ENCODE data around the gene MAML3.

The MAML3 gene

DNA sequence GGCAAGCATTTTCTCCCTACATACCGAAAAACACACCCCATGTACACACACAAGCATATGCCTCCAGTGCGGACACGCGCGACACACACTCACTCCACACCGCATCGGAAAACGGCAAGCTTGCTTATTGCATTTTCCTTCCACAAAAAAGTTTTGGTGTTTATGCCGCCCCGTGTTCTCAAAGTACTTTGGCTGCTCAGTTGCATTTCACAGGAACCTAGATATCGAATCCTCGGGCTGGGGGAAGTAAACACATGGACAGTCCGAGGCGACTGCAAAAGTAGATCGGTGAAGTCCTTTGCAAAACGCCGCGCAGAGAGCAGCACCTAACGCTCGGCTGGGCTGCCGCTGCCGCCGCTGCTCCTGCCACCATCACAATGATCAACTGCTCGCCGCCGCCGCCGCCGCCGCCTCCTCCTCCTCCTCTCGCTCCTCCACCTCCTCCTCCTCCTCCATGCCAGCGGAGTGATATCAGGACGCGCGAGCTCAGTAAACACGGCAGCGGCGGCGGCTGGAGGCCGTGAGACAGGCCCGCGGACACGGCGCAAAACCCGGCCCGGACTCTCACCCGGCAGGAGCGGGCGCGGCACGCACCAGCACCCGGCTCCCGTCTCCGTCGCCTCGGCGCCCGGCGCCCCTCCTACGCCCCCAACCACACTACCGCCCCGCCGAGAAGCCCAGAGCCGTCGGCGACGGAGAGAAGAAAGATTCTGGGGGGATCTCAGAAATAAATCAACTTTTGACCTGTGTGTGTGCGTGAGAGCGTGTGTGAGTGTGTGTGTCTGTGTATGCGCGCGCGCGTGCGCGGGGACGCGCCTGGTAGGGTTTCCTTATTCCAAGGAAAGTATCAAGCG is at the start of gene MAML3:
Gene MAML3 (minus strand): TSS at position 467 of the 854 bp plus-strand sequence. CDS start 857 bp downstream, outside the sequence.
- DNase-seq = peak; percentile 87

DNA sequence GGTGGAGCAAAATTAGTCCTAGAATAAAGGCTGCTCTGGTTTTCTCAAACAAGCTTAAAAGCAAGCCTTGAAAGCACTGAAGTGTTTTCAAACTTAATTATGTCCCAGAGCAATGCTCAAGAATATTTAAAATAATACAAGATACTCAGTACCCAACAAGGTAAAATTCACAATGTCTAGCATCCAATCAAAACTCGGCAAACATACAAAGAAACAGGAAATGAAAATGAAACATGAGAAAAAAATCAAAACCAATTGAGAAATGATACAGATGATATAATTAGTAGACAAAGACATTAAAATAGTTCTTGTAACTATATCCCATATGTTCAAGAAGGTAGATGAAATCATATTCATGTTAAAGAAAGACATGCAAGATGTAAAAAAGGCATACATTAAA is 45.0 kb upstream of the MAML3 start:
- DNase-seq = no peak

DNA sequence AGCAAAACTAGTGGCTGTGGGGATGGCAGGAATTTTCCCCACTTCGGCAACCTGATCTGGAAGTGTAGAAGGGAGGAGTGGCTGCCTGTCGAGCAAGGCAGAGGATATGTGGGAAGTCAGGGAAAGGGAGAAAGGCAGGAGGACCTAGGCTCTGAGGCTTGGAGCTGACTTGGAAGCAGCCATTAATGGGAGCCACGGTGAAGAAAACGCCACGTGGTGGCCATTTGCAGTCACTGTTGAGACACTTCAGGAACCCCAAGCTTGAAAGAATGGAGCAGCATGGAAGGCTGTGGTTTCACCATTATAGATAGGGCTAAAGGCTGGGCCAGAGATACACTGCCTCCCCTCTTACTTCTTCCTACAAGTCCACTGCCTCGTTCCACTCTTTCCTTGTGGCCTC is 41.8 kb upstream of the MAML3 start:
- DNase-seq = no peak

DNA sequence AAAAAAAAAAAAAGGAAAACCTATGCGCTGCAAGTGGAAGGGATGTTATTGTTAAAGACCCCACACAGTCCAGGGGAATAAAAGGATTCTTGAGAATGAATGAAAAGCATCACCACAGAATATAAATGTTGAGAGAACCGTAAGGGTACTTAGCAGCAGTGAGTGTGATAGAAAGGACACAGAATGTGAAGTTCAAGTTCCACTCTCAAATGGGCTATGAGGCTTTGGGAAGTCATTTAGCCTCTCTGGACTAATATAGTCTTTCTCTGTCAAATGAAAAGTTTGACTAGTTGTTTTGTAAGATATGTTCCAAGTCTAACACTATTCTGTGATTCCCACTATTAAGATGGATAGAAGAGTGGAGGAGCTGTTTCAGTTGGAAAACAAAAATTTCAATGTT is 35.8 kb upstream of the MAML3 start:
- DNase-seq = no peak

DNA sequence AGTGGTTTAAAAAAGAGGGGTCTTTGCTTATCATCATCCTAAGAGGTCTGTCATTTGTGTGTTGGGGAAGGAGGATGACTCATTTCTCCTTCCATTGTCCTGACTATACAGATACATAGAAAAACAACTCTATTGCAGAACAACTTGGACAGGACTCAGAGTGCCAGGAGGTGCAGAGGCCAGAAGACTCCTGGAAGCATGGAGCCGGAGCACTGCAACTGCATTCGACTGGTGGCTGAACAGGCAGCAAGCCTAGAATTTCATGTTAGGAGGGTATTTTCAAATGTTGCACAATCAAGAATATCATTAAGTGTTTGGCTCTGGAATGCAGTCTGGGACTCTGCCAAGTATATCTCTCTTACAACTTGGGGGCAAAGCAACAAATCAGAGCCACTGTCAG is 35.0 kb upstream of the MAML3 start:
- DNase-seq = no peak

DNA sequence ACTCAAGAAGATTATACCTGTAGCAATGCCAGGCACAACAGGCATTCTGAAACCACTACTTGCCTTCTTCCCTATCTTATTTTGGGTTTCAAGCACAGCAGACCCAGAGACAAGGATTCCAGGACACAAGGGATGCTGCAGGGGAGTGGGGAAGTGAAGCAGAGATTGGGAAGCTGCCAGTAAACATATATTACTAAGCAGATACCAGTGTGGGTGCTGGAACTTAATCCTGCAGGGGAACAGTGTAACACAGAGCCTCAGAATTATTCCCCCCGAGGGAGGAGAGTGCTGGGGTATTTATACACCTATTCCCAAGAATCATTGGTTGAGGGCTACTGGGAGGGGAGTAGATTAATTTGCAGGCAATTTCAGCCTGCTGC is 33.3 kb upstream of the MAML3 start:
- DNase-seq = no peak

DNA sequence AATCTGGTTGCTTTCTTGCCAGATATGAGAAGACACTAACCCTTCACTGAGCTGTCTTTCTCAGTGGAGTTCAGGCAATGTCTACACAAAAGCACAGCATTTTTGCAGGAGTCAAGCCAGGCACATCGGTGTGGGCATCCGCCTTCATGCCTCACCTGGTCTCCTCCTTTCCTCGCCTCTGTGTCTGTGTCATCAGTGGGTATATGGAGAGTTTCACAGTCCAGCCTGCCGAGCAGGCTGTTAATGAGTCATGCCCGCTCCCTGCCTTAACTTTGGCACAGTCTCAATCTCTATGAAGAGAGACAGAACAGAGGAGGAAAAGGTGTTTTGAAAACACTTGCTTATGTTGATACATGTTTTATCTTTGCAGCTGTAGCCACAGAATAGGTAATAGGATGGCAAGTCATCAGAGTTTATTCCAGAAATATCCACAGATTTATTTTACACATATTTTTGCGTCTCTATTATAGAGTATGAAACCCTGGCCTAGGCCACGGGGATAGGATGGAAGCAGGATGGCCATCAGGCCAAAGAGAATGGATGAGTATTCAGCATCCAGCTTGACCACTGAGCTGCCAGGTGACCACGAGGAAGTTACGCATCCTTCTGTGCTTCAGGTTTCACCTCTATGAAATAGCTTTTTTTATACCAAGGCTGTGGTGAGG is 32.8 kb upstream of the MAML3 start:
- no peak for DNase-seq

DNA sequence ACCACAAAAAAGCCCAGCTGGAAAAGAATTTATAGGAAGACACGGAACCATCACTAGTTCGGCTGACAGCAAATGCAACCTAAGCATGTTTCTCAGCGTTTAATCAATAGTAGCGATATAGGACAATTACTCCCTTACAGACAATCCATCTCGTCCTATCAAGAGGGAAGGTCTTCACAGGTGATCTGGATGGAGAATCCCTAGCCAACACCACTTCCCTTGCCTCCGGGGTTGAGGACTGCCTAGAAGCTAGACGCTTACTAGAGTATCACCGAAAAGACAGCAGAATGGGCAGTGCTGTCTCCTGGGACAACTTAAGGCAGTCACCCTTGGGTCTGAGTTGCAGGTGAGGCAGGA is 32.1 kb upstream of the MAML3 start:
- DNase-seq = no peak

DNA sequence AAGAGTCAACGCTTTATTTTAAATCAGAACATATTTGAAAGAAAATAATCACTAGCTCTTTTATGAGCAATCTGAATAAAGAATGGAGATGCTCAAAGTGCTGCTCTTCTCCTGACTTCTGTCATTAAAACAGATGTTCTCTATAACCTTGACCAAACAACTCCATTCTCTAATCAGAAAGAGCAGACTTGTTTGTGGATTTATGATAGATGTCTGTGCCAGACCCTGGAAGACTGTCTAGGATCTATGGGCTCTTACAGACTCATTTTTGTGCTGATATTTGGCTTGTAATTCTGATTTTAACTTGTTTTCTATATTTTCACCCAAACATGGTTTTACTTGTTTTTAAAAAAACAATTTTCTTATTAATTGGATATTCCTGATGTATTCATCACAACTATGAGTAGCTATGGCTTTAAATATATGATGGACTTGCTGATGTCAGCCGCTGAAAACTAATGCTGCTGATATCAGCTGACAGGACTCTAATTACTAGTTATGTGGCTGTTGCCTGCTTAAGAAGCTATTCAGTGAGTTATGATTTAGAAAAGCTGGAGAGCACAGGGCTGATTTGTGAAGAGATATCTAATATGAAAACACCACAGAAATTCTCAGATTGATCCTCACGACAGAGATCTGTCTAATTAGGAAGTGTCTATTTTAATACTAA is 31.6 kb upstream of the MAML3 start:
- DNase-seq = no peak

DNA sequence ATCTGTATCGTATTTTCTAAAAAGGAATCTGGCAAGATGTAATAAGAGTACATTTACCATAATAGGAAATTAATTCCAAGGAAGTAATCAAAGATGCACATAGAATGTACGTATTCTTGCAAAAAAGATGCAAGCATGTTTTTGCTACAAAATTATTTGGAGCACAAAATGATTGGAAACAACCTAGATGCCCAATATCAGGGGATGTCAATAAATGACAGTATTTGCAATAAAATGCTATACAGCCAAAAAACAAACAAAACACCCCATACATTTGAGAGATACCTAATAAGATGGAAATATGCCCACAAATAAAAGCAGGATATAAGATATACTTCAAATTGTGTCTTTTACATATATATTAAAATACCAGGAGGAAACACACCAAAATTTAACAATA is 29.3 kb upstream of the MAML3 start:
- no peak for DNase-seq

DNA sequence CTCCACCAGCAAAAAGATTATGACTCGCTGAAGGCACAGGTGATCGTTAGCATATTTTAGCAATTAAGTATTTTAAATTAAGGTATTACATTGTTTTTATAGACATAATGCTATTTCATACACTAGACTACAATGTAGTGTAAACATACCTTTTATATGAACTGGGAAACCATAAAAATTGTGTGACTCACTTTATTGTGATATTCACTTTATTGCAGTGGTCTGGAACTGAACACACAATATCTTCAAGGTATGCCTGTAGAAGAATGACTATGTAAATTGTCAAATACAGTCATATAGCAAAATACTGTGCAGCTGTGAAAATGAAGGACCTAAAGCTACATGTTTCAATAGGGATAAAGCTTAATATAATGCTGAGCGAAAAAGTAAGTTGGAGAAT is 26.6 kb upstream of the MAML3 start:
- DNase-seq = no peak

DNA sequence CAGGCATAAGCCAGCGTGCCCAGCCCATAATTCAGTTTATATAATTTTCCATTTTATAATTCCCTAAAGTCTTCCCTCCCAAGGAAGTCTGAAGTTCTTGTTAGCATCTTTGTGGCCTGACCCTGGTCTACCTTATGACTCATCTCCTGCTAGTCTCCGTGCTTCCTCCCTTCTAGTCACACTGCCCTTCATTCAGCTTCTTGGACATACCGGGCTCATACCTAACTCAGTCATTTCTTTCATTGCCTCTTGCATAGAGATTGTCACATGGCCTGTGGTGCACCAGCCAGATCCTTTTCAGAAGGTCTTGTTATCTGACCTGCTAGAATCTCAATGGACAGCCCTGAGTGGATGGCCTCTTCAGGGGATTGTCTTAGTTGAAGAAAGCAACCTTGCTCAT is 22.8 kb upstream of the MAML3 start:
- no peak for DNase-seq

DNA sequence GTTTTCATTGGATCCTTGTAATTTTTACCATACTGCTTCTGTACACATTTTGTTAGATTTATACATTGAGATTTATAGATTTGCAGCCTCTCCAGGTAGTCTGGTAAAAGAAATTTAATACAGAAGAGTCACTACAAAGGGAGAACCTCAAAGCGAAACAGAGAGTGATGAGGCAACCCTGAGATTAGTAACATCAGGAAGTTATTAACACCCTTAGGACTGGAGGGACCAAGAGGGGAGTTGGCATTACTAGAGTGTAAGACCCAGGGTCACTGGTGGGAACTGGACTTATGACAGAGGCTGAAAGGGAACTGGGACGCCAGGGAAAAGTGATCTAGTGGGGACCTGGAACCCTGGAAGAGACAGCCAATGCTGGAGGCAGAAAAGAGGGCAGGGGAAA is 20.6 kb upstream of the MAML3 start:
- DNase-seq = no peak

DNA sequence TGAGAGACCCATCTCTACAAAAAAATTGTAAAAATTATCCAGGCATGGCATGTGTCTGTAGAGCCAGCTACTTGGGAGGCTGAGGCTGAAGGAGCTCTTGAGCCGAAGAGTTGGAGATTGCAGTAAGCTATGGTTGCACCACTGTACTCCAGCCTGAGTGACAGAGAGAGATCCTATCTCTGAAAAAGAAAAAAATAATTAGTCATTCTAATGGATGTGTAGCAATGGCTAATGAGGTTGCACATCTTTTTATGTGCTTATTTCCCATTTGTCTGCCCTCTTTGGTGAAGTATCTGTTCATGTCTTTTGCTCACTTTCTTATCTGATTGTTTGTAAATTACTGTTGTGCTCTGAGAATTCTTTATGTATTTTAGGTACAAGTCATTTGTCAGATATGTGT is 19.0 kb upstream of the MAML3 start:
- no peak for DNase-seq

DNA sequence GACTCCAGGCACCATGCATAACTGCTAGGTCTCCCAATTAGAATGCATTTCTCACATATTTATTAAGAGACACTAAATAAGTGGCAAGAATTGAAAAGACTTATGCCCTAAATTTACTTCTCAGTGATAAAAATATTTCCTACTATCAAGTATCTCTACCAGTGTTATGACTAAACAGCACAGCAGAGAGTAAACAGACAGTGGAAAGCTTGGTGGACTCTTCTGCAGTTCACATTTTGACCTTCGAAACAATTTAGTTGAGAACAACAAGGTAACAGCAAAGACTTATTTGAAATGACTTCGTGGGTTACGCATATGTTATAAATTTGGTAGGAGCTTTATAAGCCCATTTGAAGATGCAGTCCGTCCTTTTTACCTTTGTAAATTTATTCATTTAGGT is 16.3 kb upstream of the MAML3 start:
- no peak for DNase-seq

DNA sequence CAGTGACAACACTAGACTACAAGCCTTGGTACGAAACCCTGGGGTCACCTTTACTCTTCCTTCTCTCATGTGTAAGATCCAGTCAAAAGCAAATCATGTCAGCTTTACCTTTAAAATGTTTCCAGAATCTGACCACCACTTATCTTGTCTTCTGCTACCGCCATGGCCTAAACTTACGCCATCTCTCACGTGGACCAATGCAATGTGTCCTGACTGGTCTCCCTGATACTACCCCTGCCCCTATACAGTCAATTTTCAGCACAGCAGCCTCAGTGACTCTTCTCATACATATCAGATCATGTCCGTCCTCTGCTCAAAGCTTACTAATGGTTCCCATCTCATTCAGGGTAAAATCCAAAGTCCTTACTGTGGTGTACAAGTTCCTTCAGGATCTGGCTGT is 15.0 kb upstream of the MAML3 start:
- no peak for DNase-seq

DNA sequence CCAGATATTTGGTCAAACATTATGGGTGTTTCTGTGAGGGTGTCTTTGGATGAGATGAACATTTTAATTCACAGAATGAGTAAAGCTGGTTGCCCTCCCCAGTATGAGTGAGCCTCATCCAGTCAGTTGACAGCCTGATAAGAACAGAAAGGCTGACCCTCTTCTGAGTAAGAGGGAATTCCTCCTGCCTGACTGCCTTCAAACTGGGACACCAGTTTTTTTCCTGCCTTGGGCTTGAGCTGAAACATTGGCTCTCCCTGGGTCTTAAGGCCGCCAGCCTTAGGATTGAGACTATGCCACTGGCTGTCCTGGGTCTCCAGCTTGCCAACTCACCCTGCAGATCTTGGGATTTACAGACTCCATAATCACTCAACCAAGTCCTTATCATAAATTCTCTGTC is 14.5 kb upstream of the MAML3 start:
- no peak for DNase-seq

DNA sequence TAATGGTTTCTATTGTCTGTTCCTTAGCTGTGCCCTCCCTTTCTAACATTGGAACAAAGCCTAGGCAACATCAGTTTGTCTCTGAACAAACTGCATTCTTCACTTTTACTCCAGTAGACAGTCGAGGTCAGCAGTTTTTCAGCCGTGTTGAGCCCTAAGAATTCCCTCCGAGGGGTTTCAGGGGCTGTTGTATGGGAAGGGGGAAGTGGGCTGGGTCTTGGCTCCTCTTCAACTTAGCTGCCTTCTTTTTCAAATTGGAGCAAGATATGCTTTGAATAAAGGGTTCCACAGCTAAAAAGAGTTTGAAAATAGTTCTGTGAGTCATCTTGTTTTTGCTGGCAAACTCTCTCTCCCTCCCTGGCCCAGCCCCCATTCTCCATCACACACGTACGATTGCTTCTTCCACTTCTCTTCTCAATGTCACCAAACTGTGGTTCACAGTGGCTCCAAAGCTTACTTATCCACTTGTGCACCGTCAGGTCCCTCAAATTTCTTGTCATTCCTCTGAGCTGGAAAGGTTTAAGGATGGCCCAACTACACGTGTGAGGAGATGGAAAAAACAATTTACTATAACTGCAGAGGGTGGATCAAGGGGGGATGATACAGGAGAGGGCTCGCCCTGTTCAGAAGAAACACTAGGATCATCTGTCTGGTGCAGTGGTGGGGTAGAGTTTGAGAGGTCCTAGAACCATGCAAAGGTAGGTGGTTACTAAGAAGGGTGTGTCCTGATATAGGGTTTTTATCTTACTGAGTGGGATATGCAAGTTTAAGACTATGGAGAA is 9.2 kb upstream of the MAML3 start:
- DNase-seq = no peak

DNA sequence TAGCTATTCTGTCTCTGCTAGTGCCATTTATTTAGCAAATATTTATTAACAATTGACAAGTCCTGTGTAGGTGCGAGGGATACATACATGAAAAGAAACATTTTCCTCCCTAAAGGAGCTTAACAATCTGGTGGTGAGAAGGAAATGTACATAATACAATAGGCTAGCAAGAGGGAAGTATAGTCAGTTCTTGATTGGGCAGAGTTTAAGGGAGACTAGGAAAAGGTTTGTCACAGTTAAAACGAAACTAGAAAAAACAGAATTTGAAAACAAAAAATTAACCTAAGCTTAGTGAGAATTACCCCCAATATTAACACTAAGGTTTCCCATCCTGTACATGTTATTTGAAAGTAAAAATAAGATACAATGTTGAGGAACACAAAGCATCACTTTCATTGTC is 8.6 kb upstream of the MAML3 start:
- no peak for DNase-seq

DNA sequence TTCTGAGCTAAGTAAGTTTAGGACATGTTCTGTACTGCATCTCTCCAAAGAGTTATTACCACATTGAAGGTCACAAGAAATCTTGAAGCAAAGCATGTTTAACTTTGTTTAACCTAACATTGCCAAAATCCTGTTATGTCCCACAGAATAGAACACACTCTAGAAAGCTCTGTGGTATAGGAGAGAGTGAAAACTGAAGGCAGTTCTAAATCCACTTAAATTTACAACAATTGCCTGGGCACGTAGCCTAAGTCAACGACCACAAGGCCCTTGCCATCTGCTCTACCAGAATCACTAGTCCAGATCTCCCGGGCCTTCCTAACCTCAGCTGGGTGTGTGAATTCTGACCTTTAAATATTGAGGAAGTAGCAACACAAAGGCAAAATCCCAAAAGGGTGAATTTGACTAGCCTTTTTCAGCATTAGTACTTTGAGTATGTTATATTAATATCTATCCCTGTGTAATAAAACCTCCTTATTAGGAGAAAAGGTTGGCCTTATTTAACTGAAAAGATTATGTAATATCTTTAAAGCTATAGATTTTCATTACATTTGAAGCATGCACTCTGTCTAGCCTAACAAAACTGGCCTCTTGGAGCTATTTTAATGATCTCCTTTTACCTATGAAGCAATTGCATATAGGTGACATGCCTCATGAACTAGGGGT is 4.5 kb upstream of the MAML3 start:
- DNase-seq = no peak

DNA sequence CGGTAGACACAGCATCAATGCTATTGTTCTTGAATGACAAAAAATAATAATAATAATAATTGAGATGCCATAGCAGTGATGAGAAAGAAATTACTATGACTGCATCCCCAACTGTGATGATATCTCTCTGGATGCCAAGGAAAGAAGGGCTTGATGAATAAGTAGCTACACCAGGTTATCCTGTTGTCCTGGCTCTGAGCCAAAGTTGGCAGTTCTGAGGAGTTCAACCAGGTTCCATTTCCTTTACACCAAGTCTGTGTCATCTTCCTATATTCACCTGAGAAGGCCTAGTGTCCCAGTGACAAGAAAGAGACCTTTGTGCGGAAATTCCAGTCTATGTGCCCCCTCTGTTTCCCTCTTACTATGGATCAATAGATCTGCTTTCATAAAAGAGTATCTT is 3.4 kb upstream of the MAML3 start:
- DNase-seq = peak; percentile 44

DNA sequence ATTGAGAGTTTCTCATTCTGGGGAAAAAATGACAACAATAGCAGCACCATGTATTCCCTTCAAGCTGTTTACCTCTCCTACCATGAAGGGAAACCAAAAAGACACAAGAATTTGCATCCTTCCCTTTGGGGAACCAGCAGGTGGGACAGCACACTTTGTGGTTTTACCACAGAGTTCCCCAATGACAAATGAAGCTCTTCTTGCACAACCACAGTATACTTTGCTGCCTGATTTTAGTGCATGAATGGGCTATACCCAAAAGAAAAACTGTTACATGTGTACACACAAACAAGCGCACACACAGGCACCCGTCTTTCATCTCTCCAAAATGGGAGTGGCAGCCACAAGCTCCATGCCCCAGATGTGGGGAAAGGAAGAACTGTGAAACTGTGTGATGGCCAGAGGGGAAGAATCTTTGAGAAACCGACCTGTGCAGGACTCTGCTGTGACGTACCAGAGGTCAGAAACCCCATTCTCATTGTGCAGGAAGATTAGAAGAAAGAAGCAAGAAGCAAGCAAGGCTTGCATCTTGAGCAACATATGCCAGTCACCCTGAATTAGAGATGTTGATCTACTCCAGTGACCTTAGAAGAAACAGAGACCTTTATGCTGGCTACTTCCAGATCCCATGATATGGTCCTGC is 2.7 kb upstream of the MAML3 start:
- peak; percentile 18 for DNase-seq

All from CD4-positive, alpha-beta T cell treated with Interleukin-17A for 4 hours (primary cell).